ENCODE measurements around the gene SLC16A10.

SLC16A10 gene

GRCh38 chr6:111147440-111147839 is 60.1 kb downstream of the SLC16A10 start:
- DNase-seq (ENCODE audit: low read depth) = no peak
- no peak overlapping the region for H3K4me3 ChIP-seq (ENCODE audit: low read length)
- TF ChIP-seq CTCF (conservative IDR thresholded peaks at IDR 0.05; ENCODE audit: low read depth, low read length) = no peak

GRCh38 chr6:111148110-111148509 is 60.8 kb downstream of the SLC16A10 start:
- DNase-seq (ENCODE audit: low read depth) = no peak
- H3K4me3 ChIP-seq (ENCODE audit: low read length) = no peak overlapping the region
- TF ChIP-seq CTCF (conservative IDR thresholded peaks at IDR 0.05; ENCODE audit: low read depth, low read length) = no peak

GRCh38 chr6:111150577-111150976 is 63.3 kb downstream of the SLC16A10 start:
- DNase-seq (ENCODE audit: low read depth) = no peak
- H3K4me3 ChIP-seq (ENCODE audit: low read length) = no peak overlapping the region
- TF ChIP-seq CTCF (conservative IDR thresholded peaks at IDR 0.05; ENCODE audit: low read depth, low read length) = no peak

- no peak for DNase-seq (ENCODE audit: low read depth)
- H3K4me3 ChIP-seq (ENCODE audit: low read length) = no peak overlapping the region
- no peak for TF ChIP-seq CTCF (conservative IDR thresholded peaks at IDR 0.05; ENCODE audit: low read depth, low read length)
These were observed 67.7 kb downstream of the SLC16A10 start for GRCh38 chr6:111154981-111155380.

- no peak for DNase-seq (ENCODE audit: low read depth)
- TF ChIP-seq CTCF (conservative IDR thresholded peaks at IDR 0.05; ENCODE audit: low read depth, low read length) = no peak
- no peak overlapping the region for H3K4me3 ChIP-seq (ENCODE audit: low read length)
These were observed 70.1 kb downstream of the SLC16A10 start for GRCh38 chr6:111157412-111157811.

GRCh38 chr6:111159633-111160032 is 72.3 kb downstream of the SLC16A10 start:
- TF ChIP-seq CTCF (conservative IDR thresholded peaks at IDR 0.05; ENCODE audit: low read depth, low read length) = no peak
- no peak for DNase-seq (ENCODE audit: low read depth)
- H3K4me3 ChIP-seq (ENCODE audit: low read length) = no peak overlapping the region

- no peak for TF ChIP-seq CTCF (conservative IDR thresholded peaks at IDR 0.05; ENCODE audit: low read depth, low read length)
- DNase-seq (ENCODE audit: low read depth) = no peak
- no peak overlapping the region for H3K4me3 ChIP-seq (ENCODE audit: low read length)
These were observed 74.3 kb downstream of the SLC16A10 start for GRCh38 chr6:111161650-111162049.

Measured in retinal pigment epithelial cell (primary cell).